SHP77 (cell line): ENCODE data around the gene CUX1.

Source experiments
- DNase-seq, 2 experiments: peaks; one replicate each; lab custom pipeline; 2025; lab: John Stamatoyannopoulos, UW

Gene CUX1

GRCh38 chr7:101936611-101937231 lies 119.3 kb downstream of the CUX1 start:
- DNase-seq: no peak

GRCh38 chr7:101937717-101938514 lies 120.5 kb downstream of the CUX1 start:
- no peak for DNase-seq

- no peak for DNase-seq
Measured at GRCh38 chr7:101939136-101939695, 121.8 kb downstream of the CUX1 start.

- DNase-seq: no peak
Measured at GRCh38 chr7:101940151-101940550, 122.7 kb downstream of the CUX1 start.

- DNase-seq: peak; percentile 28 to 40
Measured at GRCh38 chr7:101940830-101941229, 123.4 kb downstream of the CUX1 start.

GRCh38 chr7:101941481-101942383 lies 124.3 kb downstream of the CUX1 start:
- DNase-seq: peak in 1 of 2 experiments; percentile 7

GRCh38 chr7:101942603-101943210 lies 125.3 kb downstream of the CUX1 start:
- no peak for DNase-seq

- DNase-seq: no peak
Measured at GRCh38 chr7:101943306-101943705, 125.9 kb downstream of the CUX1 start.

GRCh38 chr7:101943889-101944600 lies 126.6 kb downstream of the CUX1 start:
- DNase-seq: no peak

- DNase-seq: no peak
Measured at GRCh38 chr7:101944611-101945010, 127.2 kb downstream of the CUX1 start.

- no peak for DNase-seq
Measured at GRCh38 chr7:101945034-101945758, 127.8 kb downstream of the CUX1 start.

- DNase-seq: peak in 1 of 2 experiments; percentile 59
Measured at GRCh38 chr7:101947899-101948298, 130.5 kb downstream of the CUX1 start.

GRCh38 chr7:101948650-101949049 lies 131.2 kb downstream of the CUX1 start:
- no peak for DNase-seq

GRCh38 chr7:101950450-101951119 lies 133.2 kb downstream of the CUX1 start:
- no peak for DNase-seq

GRCh38 chr7:101951757-101952156 lies 134.3 kb downstream of the CUX1 start:
- no peak for DNase-seq

GRCh38 chr7:101952355-101953247 lies 135.2 kb downstream of the CUX1 start:
- DNase-seq: no peak

- no peak for DNase-seq
Measured at GRCh38 chr7:101953248-101953819, 135.9 kb downstream of the CUX1 start.

- DNase-seq: no peak
Measured at GRCh38 chr7:101954499-101954898, 137.1 kb downstream of the CUX1 start.
